Left ventricle myocardium inferior (tissue), 1 donor: ENCODE measurements around the gene KCNK5. TPM values are rescaled to one million over a fixed set of nuclear protein-coding genes. Genes with fewer than 3 reads are reported as not detected.

Experiments used
- DNase-seq: peaks from one replicate; pipeline ENCODE4 v3.0.0-alpha.2; 2020
- H3K27ac ChIP-seq: fragments of 200-600 bp; replicated peaks from 2 replicates; pipeline ENCODE4 v1.8.0; 2021
- H3K27me3 ChIP-seq: fragments of 200-600 bp; 2 replicates; pipeline ENCODE4 v1.8.0; 2021; ENCODE audit warnings: low read depth
- H3K36me3 ChIP-seq: fragments of 200-600 bp; 2 replicates; pipeline ENCODE4 v1.8.0; 2021
- H3K4me1 ChIP-seq: fragments of 200-600 bp; 2 replicates; pipeline ENCODE4 v1.8.0; 2021
- H3K4me3 ChIP-seq: fragments of 200-600 bp; 2 replicates; pipeline ENCODE4 v1.8.0; 2021; ENCODE audit warnings: mild to moderate bottlenecking, moderate library complexity
- H3K9me3 ChIP-seq: fragments of 200-600 bp; replicated peaks from 2 replicates; pipeline ENCODE4 v1.8.0; 2021
- CTCF ChIP-seq: fragments of 200-600 bp; IDR thresholded peaks from 2 replicates; pipeline ENCODE4 v1.8.0; 2021; ENCODE audit warnings: antibody characterized with exemption, mild to moderate bottlenecking, borderline replicate concordance
- intact Hi-C: fragments of 100-400 bp; cut with micrococcal nuclease; formaldehyde crosslinking; loops from one replicate; pipeline ENCODE4 v1.11.0; 2022
- total RNA-seq: library from RNA; stranded (reverse); fragmentation: NEBNext Ultra II Directional; extraction: Animal tissue kit (Norgen Biotek cat#: 25700); gene quantifications from one replicate; pipeline ENCODE4 v1.2.1, GENCODE V29; 2021
- donor health status: DM: no; HTN: yes; CAD: no; lungs with severe emphysema.

Gene KCNK5
- total RNA-seq, 1 donor from 2014 or later, result 0.47 TPM

- Histone ChIP-seq H3K36me3 (no peaks in the 10 kb centered on the region), H3K27me3 (peaks cover 19% of the 10 kb centered on the region), H3K4me3 (no peak overlapping the region), H3K9me3 (no peaks in the 10 kb centered on the region), H3K4me1 (no peaks in the 10 kb centered on the region), H3K27ac (no peak overlapping the region)
- intact Hi-C loops, result no loop called here
- no peak for DNase-seq
- TF ChIP-seq CTCF, result no peak
These were observed 28.7 kb downstream of the KCNK5 start for GRCh38 chr6:39200498-39201020.

- H3K4me1 ChIP-seq, result no peaks in the 10 kb centered on the region
- no peak for DNase-seq
- H3K36me3 ChIP-seq, result no peaks in the 10 kb centered on the region
- no peak overlapping the region for H3K27ac ChIP-seq
- intact Hi-C loops, result no loop called here
- H3K4me3 ChIP-seq, result no peak overlapping the region
- peaks cover 25% of the 10 kb centered on the region for H3K27me3 ChIP-seq
- TF ChIP-seq CTCF, result no peak
- H3K9me3 ChIP-seq, result no peaks in the 10 kb centered on the region
These were observed 29.3 kb downstream of the KCNK5 start for GRCh38 chr6:39199976-39200375.

GRCh38 chr6:39199231-39199940 is 29.9 kb downstream of the KCNK5 start:
- DNase-seq, result no peak
- TF ChIP-seq CTCF, result no peak
- intact Hi-C loops, result no loop called here

GRCh38 chr6:39198528-39198927 is 30.7 kb downstream of the KCNK5 start:
- no peak for TF ChIP-seq CTCF
- peaks cover 25% of the 10 kb centered on the region for H3K27me3 ChIP-seq
- DNase-seq, result no peak
- H3K27ac ChIP-seq, result no peak overlapping the region
- intact Hi-C loops, result no loop called here
- no peaks in the 10 kb centered on the region for H3K9me3 ChIP-seq
- H3K4me3 ChIP-seq, result no peak overlapping the region
- H3K36me3 ChIP-seq, result no peaks in the 10 kb centered on the region
- no peaks in the 10 kb centered on the region for H3K4me1 ChIP-seq

More at GRCh38 chr6:39199231-39199940, 29.9 kb downstream of the KCNK5 start:
- no peak overlapping the region for H3K4me3 ChIP-seq
- H3K9me3 ChIP-seq, result no peaks in the 10 kb centered on the region
- no peak overlapping the region for H3K27ac ChIP-seq
- no peaks in the 10 kb centered on the region for H3K36me3 ChIP-seq
- no peaks in the 10 kb centered on the region for H3K4me1 ChIP-seq
- peaks cover 25% of the 10 kb centered on the region for H3K27me3 ChIP-seq

- Histone ChIP-seq H3K27ac (no peak overlapping the region), H3K36me3 (no peaks in the 10 kb centered on the region), H3K4me1 (no peaks in the 10 kb centered on the region), H3K4me3 (no peak overlapping the region), H3K9me3 (no peaks in the 10 kb centered on the region), H3K27me3 (peaks cover 25% of the 10 kb centered on the region)
- no peak for TF ChIP-seq CTCF
- no peak for DNase-seq
- intact Hi-C loops, result no loop called here
These were observed 31.3 kb downstream of the KCNK5 start for GRCh38 chr6:39197922-39198500.
